Neuronal stem cell (in vitro differentiated cells): ENCODE data around the gene OAS3.
A peak's percentile ranks its signal among the peaks of the same experiment; 100 is the strongest.
"Not testable (repeated sequence)": the region's sequence is repeated elsewhere in the genome, so short reads cannot be mapped to it uniquely, and the experiment has no call there.

Experiments used
- DNase-seq: peaks from one replicate; pipeline ENCODE4 v3.0.0-alpha.2; 2013; ENCODE audit warnings: low spot score
- H2AFZ ChIP-seq: one replicate; pipeline ENCODE4 v1.6.1; 2013; ENCODE audit warnings: mild to moderate bottlenecking, low read length, inconsistent platforms
- H2AK5ac ChIP-seq: 2 replicates; pipeline ENCODE4 v1.6.1; 2013; ENCODE audit warnings: low read depth, mild to moderate bottlenecking, inconsistent platforms, low read length, moderate library complexity, mixed read lengths
- H2BK120ac ChIP-seq: 2 replicates; pipeline ENCODE4 v1.6.1; 2013; ENCODE audit warnings: low read depth, mild to moderate bottlenecking, inconsistent platforms, low read length, moderate library complexity, mixed read lengths
- H2BK12ac ChIP-seq: one replicate; pipeline ENCODE4 v1.6.1; 2013; ENCODE audit warnings: low read length, inconsistent platforms
- H2BK15ac ChIP-seq: 2 replicates; pipeline ENCODE4 v1.6.1; 2013; ENCODE audit warnings: mild to moderate bottlenecking, low read length, inconsistent platforms, mixed read lengths
- H2BK5ac ChIP-seq: one replicate; pipeline ENCODE4 v1.6.1; 2013; ENCODE audit warnings: inconsistent platforms, mild to moderate bottlenecking, low read length, moderate library complexity
- H3K14ac ChIP-seq: one replicate; pipeline ENCODE4 v1.6.1; 2013; ENCODE audit warnings: low read length, inconsistent platforms
- H3K18ac ChIP-seq: 2 replicates; pipeline ENCODE4 v1.6.1; 2013; ENCODE audit warnings: low read length, inconsistent platforms
- H3K23ac ChIP-seq: 2 replicates; pipeline ENCODE4 v1.6.1; 2013; ENCODE audit warnings: low read depth, mild to moderate bottlenecking, mixed read lengths, low read length, inconsistent platforms; ENCODE audit not compliant: poor library complexity
- H3K27ac ChIP-seq: replicated peaks from 3 replicates; pipeline ENCODE4 v1.5.1; 2013; ENCODE audit warnings: low read length, inconsistent platforms
- H3K27me3 ChIP-seq, 3 experiments: 2 replicates each; pipeline ENCODE4 v1.6.1; 2013; ENCODE audit warnings: low read length in 3 of 3, mild to moderate bottlenecking in 2 of 3, inconsistent platforms in 1 of 3, low read depth in 1 of 3, mixed read lengths in 1 of 3, moderate library complexity in 1 of 3; ENCODE audit not compliant: control insufficient read depth in 3 of 3, insufficient read depth in 3 of 3
- H3K36me3 ChIP-seq, 2 donors: replicated peaks in 1 of 2; 2 replicates each; pipeline ENCODE4 v1.6.1; 2013; ENCODE audit warnings: low read length in 2 of 2; ENCODE audit not compliant: control insufficient read depth in 2 of 2, insufficient read depth in 2 of 2
- H3K4ac ChIP-seq: 2 replicates; pipeline ENCODE4 v1.6.1; 2013; ENCODE audit warnings: inconsistent platforms, mild to moderate bottlenecking, low read length, moderate library complexity
- H3K4me1 ChIP-seq, 2 donors: 1 replicate in 1 of 2; 2 replicates in 1 of 2; pipeline ENCODE4 v1.6.1; 2013; ENCODE audit warnings: low read length in 2 of 2, low read depth in 1 of 2; ENCODE audit not compliant: control insufficient read depth in 2 of 2, insufficient read depth in 1 of 2
- H3K4me2 ChIP-seq: one replicate; pipeline ENCODE4 v1.6.1; 2013; ENCODE audit warnings: mild to moderate bottlenecking, low read length, inconsistent platforms; ENCODE audit not compliant: insufficient read depth, poor library complexity, severe bottlenecking
- H3K4me3 ChIP-seq, 2 donors: 2 replicates each; pipeline ENCODE4 v1.5.1; 2013; ENCODE audit warnings: low read length in 2 of 2, mild to moderate bottlenecking in 2 of 2, inconsistent platforms in 1 of 2, moderate library complexity in 1 of 2
- H3K79me1 ChIP-seq: one replicate; pipeline ENCODE4 v1.6.1; 2013; ENCODE audit warnings: low read depth, mild to moderate bottlenecking, inconsistent platforms, low read length, moderate library complexity
- H3K9ac ChIP-seq: one replicate; pipeline ENCODE4 v1.6.1; 2013; ENCODE audit warnings: mild to moderate bottlenecking, low read depth, low read length, inconsistent platforms; ENCODE audit not compliant: poor library complexity
- H3K9me3 ChIP-seq, 2 donors: replicated peaks in 1 of 2; 2 replicates each; pipeline versions ENCODE3 to v1.6.1; 2013; ENCODE audit warnings: low read length in 2 of 2, mild to moderate bottlenecking in 2 of 2, inconsistent platforms in 1 of 2, low read depth in 1 of 2, mixed read lengths in 1 of 2, moderate library complexity in 1 of 2; ENCODE audit not compliant: control insufficient read depth in 2 of 2, insufficient read depth in 1 of 2
- H4K8ac ChIP-seq: one replicate; pipeline ENCODE4 v1.6.1; 2013; ENCODE audit warnings: low read depth, mild to moderate bottlenecking, inconsistent platforms, low read length, moderate library complexity
- H4K91ac ChIP-seq: one replicate; pipeline ENCODE4 v1.6.1; 2013; ENCODE audit warnings: low read length, low read depth, mild to moderate bottlenecking, inconsistent platforms; ENCODE audit not compliant: poor library complexity
- WGBS, 2 donors: extraction: QIAGEN DNeasy Blood & Tissue Kit; methylation state at CpG; one replicate each; pipeline ENCODE4 v1.1.7; 2013; ENCODE audit warnings: missing lambda C conversion rate in 2 of 2, mixed read lengths in 1 of 2; ENCODE audit not compliant: insufficient read length in 2 of 2, insufficient replicate concordance in 1 of 2; ENCODE audit errors: extremely low coverage in 2 of 2; 5-methylcytosine and 5-hydroxymethylcytosine counted together

OAS3 gene

GRCh38 chr12:112947761-112948160, 9.5 kb downstream of the OAS3 start:
- Histone ChIP-seq H3K79me1 (no peaks in the 10 kb centered on the region), H2AK5ac (no peak overlapping the region), H3K18ac (no peak overlapping the region), H3K9ac (no peak overlapping the region), H3K4me3 (no peak overlapping the region), H4K91ac (no peak overlapping the region), H3K27me3 (no peaks in the 10 kb centered on the region), H3K14ac (no peak overlapping the region), H2AFZ (no peak overlapping the region), H3K27ac (no peak overlapping the region), H3K23ac (no peak overlapping the region), H2BK120ac (no peak overlapping the region), H3K36me3 (no peaks in the 10 kb centered on the region), H3K9me3 (peaks cover 0 to 1% of the 10 kb centered on the region in 2 donors), H2BK5ac (peak overlapping the region; percentile 29), H4K8ac (no peak overlapping the region), H2BK12ac (no peak overlapping the region), H3K4me2 (no peak overlapping the region), H3K4me1 (no peaks in the 10 kb centered on the region), H2BK15ac (no peak overlapping the region), H3K4ac (no peak overlapping the region)
- no peak for DNase-seq
- no CpG with 5 or more reads among the region's 5 CpGs for WGBS, 2 donors

- DNase-seq, result no peak
Measured at GRCh38 chr12:112948806-112949205, 10.5 kb downstream of the OAS3 start.

GRCh38 chr12:112950701-112951100, 12.4 kb downstream of the OAS3 start:
- H3K27ac ChIP-seq, result no peak overlapping the region
- no CpG with 5 or more reads among the region's 11 CpGs for WGBS, 2 donors

More at GRCh38 chr12:112948806-112949205, 10.5 kb downstream of the OAS3 start:
- Histone ChIP-seq H3K4me2 (no peak overlapping the region), H2BK12ac (no peak overlapping the region), H3K27ac (no peak overlapping the region), H3K23ac (no peak overlapping the region), H3K9me3 (no peaks in the 10 kb centered on the region), H3K9ac (no peak overlapping the region), H3K4ac (no peak overlapping the region), H2BK15ac (no peak overlapping the region), H2BK5ac (no peak overlapping the region), H4K91ac (no peak overlapping the region), H3K27me3 (no peaks in the 10 kb centered on the region), H3K14ac (no peak overlapping the region), H2BK120ac (no peak overlapping the region), H2AK5ac (peak overlapping the region; percentile 81), H3K4me1 (no peaks in the 10 kb centered on the region), H3K4me3 (no peak overlapping the region), H3K36me3 (no peaks in the 10 kb centered on the region), H3K18ac (peak overlapping the region; percentile 74), H3K79me1 (no peaks in the 10 kb centered on the region), H4K8ac (no peak overlapping the region), H2AFZ (no peak overlapping the region)
- WGBS, 2 donors, result no CpG with 5 or more reads among the region's 7 CpGs

GRCh38 chr12:112957125-112957524, 18.9 kb downstream of the OAS3 start:
- not testable (repeated sequence) for H3K9ac ChIP-seq, H3K9me3 ChIP-seq, H3K4me1 ChIP-seq, H2BK15ac ChIP-seq, H3K27ac ChIP-seq, H3K4me3 ChIP-seq, H2BK12ac ChIP-seq, H3K14ac ChIP-seq, H4K8ac ChIP-seq, H2AK5ac ChIP-seq, H4K91ac ChIP-seq, H3K23ac ChIP-seq, H3K4me2 ChIP-seq, H2BK5ac ChIP-seq, H3K18ac ChIP-seq, H3K79me1 ChIP-seq, H3K27me3 ChIP-seq, H2BK120ac ChIP-seq, DNase-seq, H3K4ac ChIP-seq, H3K36me3 ChIP-seq, H2AFZ ChIP-seq
- WGBS, 2 donors, result no CpG with 5 or more reads among the region's 4 CpGs

More at GRCh38 chr12:112950701-112951100, 12.4 kb downstream of the OAS3 start:
- H2BK15ac ChIP-seq, result no peak overlapping the region
- H3K4me2 ChIP-seq, result no peak overlapping the region
- H3K4me3 ChIP-seq, result no peak overlapping the region
- H3K4ac ChIP-seq, result no peak overlapping the region
- no peak overlapping the region for H4K91ac ChIP-seq
- no peak overlapping the region for H4K8ac ChIP-seq
- no peaks in the 10 kb centered on the region for H3K27me3 ChIP-seq
- H3K14ac ChIP-seq, result no peak overlapping the region
- peak overlapping the region; percentile 60 for H2BK5ac ChIP-seq
- no peak for DNase-seq
- no peak overlapping the region for H2AK5ac ChIP-seq
- peak overlapping the region; percentile 75 for H2BK12ac ChIP-seq
- peak overlapping the region; percentile 17 for H3K23ac ChIP-seq
- no peak overlapping the region for H2AFZ ChIP-seq
- no peaks in the 10 kb centered on the region for H3K36me3 ChIP-seq
- H3K79me1 ChIP-seq, result no peaks in the 10 kb centered on the region
- H2BK120ac ChIP-seq, result no peak overlapping the region
- no peak overlapping the region for H3K9ac ChIP-seq
- H3K18ac ChIP-seq, result peak overlapping the region; percentile 76
- no peaks in the 10 kb centered on the region for H3K9me3 ChIP-seq
- H3K4me1 ChIP-seq, result no peaks in the 10 kb centered on the region
